Measurements from ENCODE around the gene DDO. TPM values are rescaled to one million over a fixed set of nuclear protein-coding genes. Genes with fewer than 3 reads are reported as not detected.
"Not testable (repeated sequence)": the region's sequence is repeated elsewhere in the genome, so short reads cannot be mapped to it uniquely, and the experiment has no call there.

The DDO gene
- total RNA-seq, 1 donor from 2014 or later: 16.2 TPM

DNA sequence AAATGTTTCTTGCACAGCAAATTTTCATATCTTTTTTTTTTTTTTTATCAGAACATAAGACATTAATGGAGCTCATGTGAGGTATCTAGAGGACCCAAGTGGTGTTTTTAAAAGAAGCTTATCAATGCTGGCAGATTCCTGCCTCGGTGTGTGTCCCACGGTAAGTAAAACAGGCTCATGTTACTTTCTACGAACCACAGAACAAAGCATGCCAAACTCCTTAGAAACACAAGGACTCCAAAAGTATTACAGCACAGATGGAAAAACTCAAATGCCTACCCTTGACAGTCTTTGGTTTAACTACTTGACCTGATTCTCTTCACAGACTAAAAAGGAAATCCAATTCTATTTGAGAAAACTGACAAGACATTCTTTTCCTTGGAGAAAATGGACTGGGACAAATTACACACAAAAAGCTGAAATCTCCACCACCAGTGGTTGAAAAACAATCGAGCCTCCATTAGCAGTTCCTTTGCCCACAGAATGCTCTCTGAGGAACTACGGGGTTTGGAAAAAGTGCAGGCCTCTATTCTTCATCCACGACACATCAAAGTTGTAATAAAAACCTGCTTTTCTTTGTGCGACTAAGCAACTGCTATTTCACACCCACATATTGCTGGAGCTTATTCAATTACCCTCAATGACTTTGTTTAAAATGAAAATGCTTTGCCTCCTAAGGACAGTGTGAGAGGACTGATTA lies 62.7 kb downstream of the DDO start:
- DNase-seq (ENCODE audit: low spot score): no peak
- intact Hi-C loops (cut with DNase I): no loop called here

DNA sequence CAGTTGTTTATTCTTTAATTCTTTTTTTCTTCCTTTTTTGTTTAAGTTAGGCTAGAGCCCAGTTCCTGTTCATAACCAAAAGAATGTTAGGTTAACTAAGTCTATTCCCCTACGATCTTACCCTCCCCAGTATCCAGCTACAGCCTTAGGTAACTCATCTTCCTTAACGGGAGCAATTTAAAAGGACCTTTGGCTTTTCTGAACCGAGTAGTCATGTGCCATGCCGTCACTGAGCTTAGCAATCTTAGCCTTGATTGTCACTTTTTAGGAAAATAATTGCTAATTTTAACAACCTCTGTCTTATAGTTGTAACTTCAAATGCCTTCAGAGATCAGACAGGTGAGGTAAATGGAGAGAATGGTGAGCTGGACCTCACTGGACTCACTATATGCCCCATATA lies 63.4 kb downstream of the DDO start:
- DNase-seq (ENCODE audit: low spot score): no peak
- intact Hi-C loops (cut with DNase I): no loop called here

DNA sequence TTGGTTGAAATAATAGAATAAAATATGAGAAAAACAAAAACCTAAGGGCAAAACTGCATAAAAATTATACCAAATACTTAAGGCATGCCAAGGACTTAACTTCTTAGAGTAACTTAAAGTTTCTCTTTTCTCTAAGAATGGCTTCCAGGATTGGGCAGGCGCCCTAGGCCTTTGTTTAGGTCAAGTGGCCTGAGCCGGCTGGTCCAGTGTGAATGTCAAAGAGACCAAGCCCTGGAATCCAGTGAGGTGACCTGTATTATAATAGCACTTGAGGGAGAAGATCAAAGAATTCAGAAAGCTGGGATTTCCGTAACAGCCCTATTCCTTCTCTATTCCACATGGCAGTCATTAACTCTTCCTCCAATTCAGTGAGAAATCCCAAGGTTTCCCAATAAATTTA lies 63.8 kb downstream of the DDO start:
- intact Hi-C loops (cut with DNase I): no loop called here
- DNase-seq (ENCODE audit: low spot score): no peak

DNA sequence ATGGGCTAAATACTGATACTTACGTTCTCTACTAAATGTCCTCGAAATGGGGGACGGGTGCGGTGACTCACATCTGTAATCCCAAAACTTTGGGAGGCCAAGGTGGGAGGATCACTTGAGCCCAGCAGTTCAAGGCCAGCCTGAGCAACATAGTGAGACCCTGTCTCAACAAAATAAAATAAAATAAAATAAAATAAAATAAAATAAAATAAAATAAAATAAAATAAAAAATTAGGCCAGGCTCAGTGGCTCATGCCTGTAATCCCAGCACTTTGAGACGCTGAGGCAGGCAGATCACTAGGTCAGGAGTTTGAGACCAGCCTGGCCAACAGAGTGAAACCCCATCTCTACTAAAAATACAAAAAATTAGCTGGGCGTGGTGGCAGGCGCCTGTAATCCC lies 64.8 kb downstream of the DDO start:
- DNase-seq (ENCODE audit: low spot score); intact Hi-C loops (cut with DNase I): not testable (repeated sequence)

DNA sequence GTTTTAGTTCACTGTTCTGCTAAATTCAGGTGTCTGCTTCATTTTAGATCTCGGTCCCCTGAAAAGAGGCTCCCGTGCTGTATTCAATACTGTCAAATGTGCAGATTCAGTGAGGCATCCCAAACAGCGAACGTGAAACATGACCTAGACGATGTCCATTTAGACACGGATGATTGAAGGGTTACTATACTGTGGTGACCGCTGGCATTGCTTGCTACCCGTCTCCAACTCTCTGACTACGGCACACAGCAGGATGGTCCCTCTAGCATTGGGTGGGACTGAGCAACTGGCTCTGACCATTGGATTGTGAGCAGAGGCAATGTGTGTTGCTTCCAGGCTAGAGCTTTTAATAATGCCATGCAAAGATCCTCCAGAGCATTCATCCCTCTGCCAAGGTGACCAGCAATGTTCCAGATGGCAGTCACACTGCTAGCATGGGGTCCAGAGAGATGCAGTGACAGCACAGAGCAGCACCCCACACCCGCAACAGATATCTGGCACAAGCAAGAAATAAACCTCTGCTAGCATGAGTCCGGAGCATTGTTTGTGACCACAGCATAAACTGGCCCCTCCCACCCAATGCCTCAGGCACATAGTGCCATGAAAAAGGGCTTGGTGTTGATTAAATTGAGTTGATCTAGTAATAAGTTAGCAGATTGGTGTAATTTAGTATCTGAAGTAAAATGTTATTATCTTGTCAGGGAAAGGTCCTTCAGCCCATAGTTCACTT lies 66.2 kb downstream of the DDO start:
- no peak for DNase-seq (ENCODE audit: low spot score)
- intact Hi-C loops (cut with DNase I): no loop called here

DNA sequence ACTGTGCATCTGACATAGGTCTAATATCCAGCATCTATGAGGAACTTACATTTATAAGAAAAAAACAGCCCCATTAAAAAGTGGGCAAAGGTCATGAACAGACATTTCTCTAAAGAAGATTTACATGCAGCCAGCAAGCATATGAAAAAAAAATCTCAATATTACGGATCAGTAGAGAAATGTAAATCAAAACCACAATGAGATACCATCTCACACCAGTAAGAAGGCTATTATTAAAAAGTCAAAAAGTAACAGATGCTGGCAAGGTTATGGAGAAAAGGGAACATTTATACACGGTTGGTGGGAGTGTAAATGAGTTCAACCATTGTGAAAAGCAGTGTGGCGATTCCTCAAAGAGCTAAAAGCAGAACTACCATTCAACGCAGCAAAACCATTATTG lies 70.3 kb downstream of the DDO start:
- DNase-seq (ENCODE audit: low spot score): no peak

DNA sequence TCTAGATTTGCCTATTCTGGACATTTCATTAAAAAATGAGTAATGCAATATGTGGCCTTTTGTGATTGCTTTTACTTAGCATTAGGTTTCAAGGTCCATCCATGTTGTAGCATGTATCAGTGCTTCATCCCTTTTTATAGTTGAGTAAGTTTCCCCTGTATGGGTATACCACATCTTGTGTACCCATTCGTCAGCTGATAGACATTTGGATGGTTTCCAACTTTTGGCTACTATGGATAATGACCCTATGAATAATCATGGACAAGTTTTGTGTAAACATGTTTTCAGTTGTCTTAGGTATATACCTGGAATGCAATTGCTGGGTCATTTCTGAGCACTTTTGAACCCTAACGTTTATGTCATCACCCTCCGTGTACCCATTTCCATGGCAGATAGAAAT lies 72.6 kb downstream of the DDO start:
- DNase-seq (ENCODE audit: low spot score): no peak
- intact Hi-C loops (cut with DNase I): no loop called here

More for the DNA sequence above, 70.3 kb downstream of the DDO start:
- intact Hi-C loops (cut with DNase I): no loop called here

Other genes with a start within 250 kb of the DDO start
- 0.78 TPM for gene WASF1, start 235.9 kb downstream of the DDO start, total RNA-seq
- gene CDC40, start 235.1 kb downstream of the DDO start, total RNA-seq: 11.7 TPM
- gene METTL24, start 57.2 kb downstream of the DDO start, total RNA-seq: 2.0 TPM
- gene SLC22A16, start 61.0 kb upstream of the DDO start, total RNA-seq: not detected

Measured in cardiac septum (tissue), 1 donor.